Upper lobe of left lung (tissue), 6 donors: ENCODE results near the gene PLEKHF1. TPM values are rescaled to one million over a fixed set of nuclear protein-coding genes. Genes with fewer than 3 reads are reported as not detected.
"Not testable (repeated sequence)": the region's sequence is repeated elsewhere in the genome, so short reads cannot be mapped to it uniquely, and the experiment has no call there.

ENCODE experiments used
- ATAC-seq, 2 donors: fragments of 200-7000 bp; cut with Tn5 transposase; one replicate each; pipeline ENCODE4 v1.9.1; 2022; ENCODE audit warnings: mild to moderate bottlenecking in 2 of 2, moderate library complexity in 2 of 2; ENCODE audit not compliant: low FRiP score in 2 of 2
- DNase-seq, 2 donors: peaks; one replicate each; pipeline ENCODE4 v3.0.0-alpha.2; 2019 to 2020
- H3K27ac ChIP-seq, 4 donors: fragments of 200-600 bp; sonication (generic); one replicate each; pipeline ENCODE4 v1.5.1; 2016 to 2019
- H3K27me3 ChIP-seq, 4 donors: fragments of 200-600 bp; sonication (generic); one replicate each; pipeline ENCODE4 v1.5.1; 2017 to 2019
- H3K36me3 ChIP-seq, 4 donors: fragments of 200-600 bp; sonication (generic); one replicate each; pipeline ENCODE4 v1.5.1; 2016 to 2019
- H3K4me1 ChIP-seq, 4 donors: fragments of 200-600 bp; sonication (generic); one replicate each; pipeline ENCODE4 v1.5.1; 2018 to 2019
- H3K4me3 ChIP-seq, 4 donors: fragments of 200-600 bp; sonication (generic); one replicate each; pipeline ENCODE4 v1.5.1; 2017 to 2019; ENCODE audit warnings: mild to moderate bottlenecking in 2 of 4, moderate library complexity in 1 of 4
- H3K9me3 ChIP-seq, 4 donors: fragments of 200-600 bp; sonication (generic); one replicate each; pipeline ENCODE4 v1.5.1; 2018 to 2019
- EP300 ChIP-seq, 4 donors: sonication (generic); formaldehyde crosslinking; IDR thresholded peaks; one replicate each; pipeline ENCODE4 v1.5.1; 2017; ENCODE audit warnings: antibody characterized with exemption in 4 of 4, control low read depth in 2 of 4
- POLR2A ChIP-seq, 4 donors: fragments of 450-650 bp; IDR thresholded peaks; one replicate each; pipeline ENCODE4 v1.5.1; 2016 to 2017; ENCODE audit warnings: antibody characterized with exemption in 4 of 4, mild to moderate bottlenecking in 2 of 4
- POLR2AphosphoS5 ChIP-seq, 2 donors: sonication (generic); formaldehyde crosslinking; IDR thresholded peaks; one replicate each; pipeline ENCODE4 v1.5.1; 2017; ENCODE audit warnings: antibody characterized with exemption in 2 of 2
- WGBS, 2 donors: methylation state at CpG; one replicate each; pipeline ENCODE4 v1.1.5; 2017 to 2018; 5-methylcytosine and 5-hydroxymethylcytosine counted together
- total RNA-seq, 6 donors: library from RNA; depleted of rRNA in 4 of 6; stranded (reverse); fragments of >200 nt in 4 of 6; gene quantifications; one replicate each; pipeline versions ENCODE4 v1.1.0 to v1.2.1, GENCODE V29; 2016 to 2021
- TF ChIP-seq, protein P1 (sequence below), 6 experiments: fragments of 450-650 bp in 4 of 6; fragments of 200-600 bp in 2 of 6; sonication (generic) in 2 of 6; IDR thresholded peaks; one replicate each; pipeline ENCODE4 v1.5.1; 2016 to 2019; ENCODE audit warnings: antibody characterized with exemption in 6 of 6
- donor health status: DM: no; HTN: no; CAD: no; lungs with moderate emphysema.
- donor health status: DM: no; HTN: yes; CAD: no; lungs with severe emphysema.

Gene PLEKHF1
- total RNA-seq, 6 donors from 2014 or later, result 10.6 to 21.0 (median 14.2) TPM

DNA sequence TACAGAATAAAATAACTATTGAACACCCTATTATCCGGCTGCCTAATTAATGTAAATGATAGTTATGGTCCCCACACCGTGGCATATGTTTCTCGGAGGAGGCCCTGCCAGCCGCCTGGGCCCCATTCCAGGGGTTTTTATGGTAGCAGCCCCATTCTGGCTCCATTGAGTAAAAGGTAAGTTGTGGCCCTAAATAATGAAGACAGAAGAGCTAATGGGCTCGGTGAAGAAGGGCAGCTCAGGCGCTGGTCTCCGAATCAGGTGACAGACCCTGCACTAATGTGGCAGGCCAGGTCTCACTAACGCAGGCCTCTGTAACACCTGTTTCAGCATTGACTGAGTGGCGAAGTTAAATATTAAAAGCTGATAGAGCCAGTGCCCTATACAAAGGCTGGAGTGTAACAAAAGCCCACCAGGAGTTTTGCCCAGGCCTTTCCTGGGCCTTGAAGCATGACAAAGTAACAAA lies 40.0 kb upstream of the PLEKHF1 start:
- H3K9me3 ChIP-seq, result no peaks in the 10 kb centered on the region
- ATAC-seq (no peak), DNase-seq (no peak)
- no peaks in the 10 kb centered on the region for H3K36me3 ChIP-seq
- H3K4me3 ChIP-seq, result no peak overlapping the region
- no peaks in the 10 kb centered on the region for H3K27me3 ChIP-seq
- H3K4me1 ChIP-seq, result no peaks in the 10 kb centered on the region
- TF ChIP-seq EP300 (IDR thresholded peaks at IDR 0.05) (no peak), POLR2A (IDR thresholded peaks at IDR 0.05) (no peak), POLR2AphosphoS5 (IDR thresholded peaks at IDR 0.05) (no peak)
- TF ChIP-seq, protein P1, sequence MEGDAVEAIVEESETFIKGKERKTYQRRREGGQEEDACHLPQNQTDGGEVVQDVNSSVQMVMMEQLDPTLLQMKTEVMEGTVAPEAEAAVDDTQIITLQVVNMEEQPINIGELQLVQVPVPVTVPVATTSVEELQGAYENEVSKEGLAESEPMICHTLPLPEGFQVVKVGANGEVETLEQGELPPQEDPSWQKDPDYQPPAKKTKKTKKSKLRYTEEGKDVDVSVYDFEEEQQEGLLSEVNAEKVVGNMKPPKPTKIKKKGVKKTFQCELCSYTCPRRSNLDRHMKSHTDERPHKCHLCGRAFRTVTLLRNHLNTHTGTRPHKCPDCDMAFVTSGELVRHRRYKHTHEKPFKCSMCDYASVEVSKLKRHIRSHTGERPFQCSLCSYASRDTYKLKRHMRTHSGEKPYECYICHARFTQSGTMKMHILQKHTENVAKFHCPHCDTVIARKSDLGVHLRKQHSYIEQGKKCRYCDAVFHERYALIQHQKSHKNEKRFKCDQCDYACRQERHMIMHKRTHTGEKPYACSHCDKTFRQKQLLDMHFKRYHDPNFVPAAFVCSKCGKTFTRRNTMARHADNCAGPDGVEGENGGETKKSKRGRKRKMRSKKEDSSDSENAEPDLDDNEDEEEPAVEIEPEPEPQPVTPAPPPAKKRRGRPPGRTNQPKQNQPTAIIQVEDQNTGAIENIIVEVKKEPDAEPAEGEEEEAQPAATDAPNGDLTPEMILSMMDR (IDR thresholded peaks at IDR 0.05), result no peak
- H3K27ac ChIP-seq, result no peak overlapping the region
- WGBS, 2 donors, result 69 to 82% methylated on average over 9 of the region's 9 CpGs

GRCh38 chr19:29626386-29626785 lies 38.9 kb upstream of the PLEKHF1 start:
- ATAC-seq, result no peak
- TF ChIP-seq, protein P1 (IDR thresholded peaks at IDR 0.05), result no peak
- TF ChIP-seq POLR2AphosphoS5 (IDR thresholded peaks at IDR 0.05) (no peak), EP300 (IDR thresholded peaks at IDR 0.05) (no peak), POLR2A (IDR thresholded peaks at IDR 0.05) (no peak)
- Histone ChIP-seq H3K27me3 (no peaks in the 10 kb centered on the region), H3K27ac (no peak overlapping the region), H3K4me1 (no peaks in the 10 kb centered on the region), H3K9me3 (no peaks in the 10 kb centered on the region), H3K36me3 (no peaks in the 10 kb centered on the region), H3K4me3 (no peak overlapping the region)
- 95 to 96% methylated on average over 7 of the region's 7 CpGs for WGBS, 2 donors
- DNase-seq, result no peak

GRCh38 chr19:29626832-29627231 lies 38.4 kb upstream of the PLEKHF1 start:
- H3K4me1 ChIP-seq, H3K9me3 ChIP-seq, DNase-seq, H3K27me3 ChIP-seq, ATAC-seq, H3K36me3 ChIP-seq, H3K27ac ChIP-seq, H3K4me3 ChIP-seq: not testable (repeated sequence)
- 79 to 88% methylated on average over 9 of the region's 9 CpGs for WGBS, 2 donors

GRCh38 chr19:29628661-29629385 lies 36.4 kb upstream of the PLEKHF1 start:
- DNase-seq (no peak), ATAC-seq (no peak)
- 90 to 93% methylated on average over 13 to 15 of the region's 16 CpGs for WGBS, 2 donors

DNA sequence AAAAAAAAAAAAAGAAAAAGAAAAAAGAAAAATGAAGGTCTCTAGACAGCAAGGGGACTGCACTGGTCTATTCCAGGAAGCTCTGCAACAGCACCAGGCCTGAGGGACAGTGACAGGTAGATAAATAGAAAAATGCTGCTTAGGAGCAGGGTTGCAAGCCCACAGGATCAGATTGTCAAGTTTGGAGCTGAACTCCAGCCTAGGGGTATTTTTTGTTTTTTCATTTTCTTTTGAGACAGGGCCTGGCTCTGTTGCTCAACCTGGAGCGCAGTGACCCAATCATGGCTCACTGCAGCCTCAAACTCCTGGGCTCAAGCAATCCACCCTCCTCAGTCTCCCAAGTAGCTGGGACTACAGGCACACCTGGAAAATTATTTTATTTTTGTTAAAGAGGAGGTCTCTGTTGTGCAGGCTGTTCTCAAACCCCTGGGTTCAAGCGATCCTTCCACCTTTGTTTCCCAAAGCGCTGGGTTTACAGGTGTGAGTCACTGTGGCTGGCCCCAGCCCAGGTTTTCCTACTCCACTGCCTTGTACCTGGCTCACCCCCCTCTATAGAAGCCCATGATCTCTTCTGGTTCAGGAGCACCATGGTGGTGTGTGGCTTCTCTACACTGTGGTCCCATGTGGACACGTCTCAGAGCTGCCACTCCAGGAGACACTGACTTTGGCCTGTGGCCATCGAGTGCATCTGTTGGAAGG lies 35.3 kb upstream of the PLEKHF1 start:
- no peaks in the 10 kb centered on the region for H3K9me3 ChIP-seq
- H3K36me3 ChIP-seq, result no peaks in the 10 kb centered on the region
- no peak overlapping the region for H3K27ac ChIP-seq
- H3K4me3 ChIP-seq, result no peak overlapping the region
- WGBS, 2 donors, result 92% methylated on average over 5 of the region's 5 CpGs
- TF ChIP-seq POLR2AphosphoS5 (IDR thresholded peaks at IDR 0.05) (no peak), EP300 (IDR thresholded peaks at IDR 0.05) (no peak), POLR2A (IDR thresholded peaks at IDR 0.05) (no peak)
- TF ChIP-seq, protein P1 (IDR thresholded peaks at IDR 0.05), result no peak
- H3K27me3 ChIP-seq, result no peaks in the 10 kb centered on the region
- ATAC-seq (no peak), DNase-seq (no peak)
- no peaks in the 10 kb centered on the region for H3K4me1 ChIP-seq

More at GRCh38 chr19:29628661-29629385, 36.4 kb upstream of the PLEKHF1 start:
- Histone ChIP-seq H3K27me3 (no peaks in the 10 kb centered on the region), H3K27ac (no peak overlapping the region), H3K36me3 (no peaks in the 10 kb centered on the region), H3K9me3 (no peaks in the 10 kb centered on the region), H3K4me1 (no peaks in the 10 kb centered on the region), H3K4me3 (no peak overlapping the region)
- TF ChIP-seq POLR2A (IDR thresholded peaks at IDR 0.05), result no peak
- no peak for TF ChIP-seq POLR2AphosphoS5 (IDR thresholded peaks at IDR 0.05)
- TF ChIP-seq, protein P1 (IDR thresholded peaks at IDR 0.05), result no peak
- TF ChIP-seq EP300 (IDR thresholded peaks at IDR 0.05), result no peak
